GM21723 (cell line): Measurements from ENCODE around the gene KIRREL3.
A peak's percentile ranks its signal among the peaks of the same experiment; 100 is the strongest.
"Not testable (repeated sequence)": the region's sequence is repeated elsewhere in the genome, so short reads cannot be mapped to it uniquely, and the experiment has no call there.

ENCODE experiments used
- ATAC-seq: cut with Tn5 transposase; IDR thresholded peaks from one replicate; pipeline ENCODE4 v1.9.1; 2021; ENCODE audit warnings: mild to moderate bottlenecking, moderate library complexity; ENCODE audit not compliant: unreplicated experiment

The KIRREL3 gene

GRCh38 chr11:126959700-126960099, 40.9 kb downstream of the KIRREL3 start:
- no peak for ATAC-seq

- ATAC-seq = no peak
Measured at GRCh38 chr11:126956635-126957034, 43.9 kb downstream of the KIRREL3 start.

GRCh38 chr11:126952533-126952932, 48.0 kb downstream of the KIRREL3 start:
- ATAC-seq = not testable (repeated sequence)

GRCh38 chr11:126951465-126951864, 49.1 kb downstream of the KIRREL3 start:
- no peak for ATAC-seq

- ATAC-seq = no peak
Measured at GRCh38 chr11:126949066-126949891, 51.3 kb downstream of the KIRREL3 start.

- no peak for ATAC-seq
Measured at GRCh38 chr11:126948563-126948962, 52.0 kb downstream of the KIRREL3 start.

GRCh38 chr11:126945319-126945718, 55.3 kb downstream of the KIRREL3 start:
- no peak for ATAC-seq

- no peak for ATAC-seq
Measured at GRCh38 chr11:126943316-126943715, 57.3 kb downstream of the KIRREL3 start.

GRCh38 chr11:126942146-126942545, 58.4 kb downstream of the KIRREL3 start:
- no peak for ATAC-seq

GRCh38 chr11:126939552-126939951, 61.0 kb downstream of the KIRREL3 start:
- ATAC-seq = no peak

- ATAC-seq = no peak
Measured at GRCh38 chr11:126938718-126939117, 61.9 kb downstream of the KIRREL3 start.

GRCh38 chr11:126930091-126930841, 70.3 kb downstream of the KIRREL3 start:
- no peak for ATAC-seq

- ATAC-seq = no peak
Measured at GRCh38 chr11:126929179-126930061, 71.2 kb downstream of the KIRREL3 start.

- no peak for ATAC-seq
Measured at GRCh38 chr11:126927623-126928022, 72.9 kb downstream of the KIRREL3 start.

- no peak for ATAC-seq
Measured at GRCh38 chr11:126926376-126926791, 74.2 kb downstream of the KIRREL3 start.

- ATAC-seq = no peak
Measured at GRCh38 chr11:126925321-126926093, 75.1 kb downstream of the KIRREL3 start.

GRCh38 chr11:126924376-126925040, 76.1 kb downstream of the KIRREL3 start:
- ATAC-seq = no peak

- ATAC-seq = no peak
Measured at GRCh38 chr11:126920833-126921232, 79.7 kb downstream of the KIRREL3 start.

GRCh38 chr11:126919147-126919823, 81.3 kb downstream of the KIRREL3 start:
- ATAC-seq = peak; percentile 58
